ENCODE results near the gene MYLK4. TPM values are rescaled to one million over a fixed set of nuclear protein-coding genes. Genes with fewer than 3 reads are reported as not detected.

The MYLK4 gene
- total RNA-seq, 1 donor from 2014 or later: 0.42 TPM

GRCh38 chr6:2732503-2733089, 18.1 kb downstream of the MYLK4 start:
- no peak for TF ChIP-seq CTCF (IDR thresholded peaks at IDR 0.05; ENCODE audit: insufficient read depth, low read length, poor library complexity, severe bottlenecking)
- DNase-seq (ENCODE audit: low read depth): no peak
- no peak overlapping the region for H3K4me3 ChIP-seq (ENCODE audit: low read depth, low read length)
- no peaks in the 10 kb centered on the region for H3K27me3 ChIP-seq (ENCODE audit: control insufficient read depth, insufficient read depth, low read length)
- H3K36me3 ChIP-seq (ENCODE audit: control insufficient read depth, insufficient read depth, low read length): no peaks in the 10 kb centered on the region

- Histone ChIP-seq H3K27me3 (ENCODE audit: control insufficient read depth, insufficient read depth, low read length) (no peaks in the 10 kb centered on the region), H3K36me3 (ENCODE audit: control insufficient read depth, insufficient read depth, low read length) (no peaks in the 10 kb centered on the region), H3K4me3 (ENCODE audit: low read depth, low read length) (no peak overlapping the region)
- TF ChIP-seq CTCF (IDR thresholded peaks at IDR 0.05; ENCODE audit: insufficient read depth, low read length, poor library complexity, severe bottlenecking): no peak
- DNase-seq (ENCODE audit: low read depth): no peak
These were observed 19.3 kb downstream of the MYLK4 start for GRCh38 chr6:2731281-2731909.

- Histone ChIP-seq H3K36me3 (ENCODE audit: control insufficient read depth, insufficient read depth, low read length) (no peaks in the 10 kb centered on the region), H3K27me3 (ENCODE audit: control insufficient read depth, insufficient read depth, low read length) (no peaks in the 10 kb centered on the region), H3K4me3 (ENCODE audit: low read depth, low read length) (no peak overlapping the region)
- no peak for DNase-seq (ENCODE audit: low read depth)
- no peak for TF ChIP-seq CTCF (IDR thresholded peaks at IDR 0.05; ENCODE audit: insufficient read depth, low read length, poor library complexity, severe bottlenecking)
These were observed 20.2 kb downstream of the MYLK4 start for GRCh38 chr6:2730353-2731107.

- Histone ChIP-seq H3K36me3 (ENCODE audit: control insufficient read depth, insufficient read depth, low read length) (no peaks in the 10 kb centered on the region), H3K4me3 (ENCODE audit: low read depth, low read length) (no peak overlapping the region), H3K27me3 (ENCODE audit: control insufficient read depth, insufficient read depth, low read length) (no peaks in the 10 kb centered on the region)
- DNase-seq (ENCODE audit: low read depth): no peak
- TF ChIP-seq CTCF (IDR thresholded peaks at IDR 0.05; ENCODE audit: insufficient read depth, low read length, poor library complexity, severe bottlenecking): no peak
These were observed 20.8 kb downstream of the MYLK4 start for GRCh38 chr6:2729921-2730320.

GRCh38 chr6:2725999-2726567, 24.6 kb downstream of the MYLK4 start:
- no peak for DNase-seq (ENCODE audit: low read depth)
- Histone ChIP-seq H3K36me3 (ENCODE audit: control insufficient read depth, insufficient read depth, low read length) (no peaks in the 10 kb centered on the region), H3K27me3 (ENCODE audit: control insufficient read depth, insufficient read depth, low read length) (no peaks in the 10 kb centered on the region), H3K4me3 (ENCODE audit: low read depth, low read length) (no peak overlapping the region)
- no peak for TF ChIP-seq CTCF (IDR thresholded peaks at IDR 0.05; ENCODE audit: insufficient read depth, low read length, poor library complexity, severe bottlenecking)
